Esophagus muscularis mucosa (tissue), 3 donors: ENCODE data around the gene CCT3.

Experiments used
- POLR2AphosphoS5 ChIP-seq, 2 donors: sonication (generic); formaldehyde crosslinking; IDR thresholded peaks; one replicate each; pipeline ENCODE4 v1.6.1; 2017; ENCODE audit warnings: antibody characterized with exemption in 2 of 2
- TF ChIP-seq, protein P1 (sequence below), 3 experiments: fragments of 200-600 bp in 2 of 3; fragments of 450-650 bp in 1 of 3; sonication (generic) in 2 of 3; IDR thresholded peaks; one replicate each; pipeline ENCODE4 v1.5.1; 2017 to 2019; ENCODE audit warnings: antibody characterized with exemption in 3 of 3, mild to moderate bottlenecking in 2 of 3, moderate library complexity in 1 of 3

DNA sequence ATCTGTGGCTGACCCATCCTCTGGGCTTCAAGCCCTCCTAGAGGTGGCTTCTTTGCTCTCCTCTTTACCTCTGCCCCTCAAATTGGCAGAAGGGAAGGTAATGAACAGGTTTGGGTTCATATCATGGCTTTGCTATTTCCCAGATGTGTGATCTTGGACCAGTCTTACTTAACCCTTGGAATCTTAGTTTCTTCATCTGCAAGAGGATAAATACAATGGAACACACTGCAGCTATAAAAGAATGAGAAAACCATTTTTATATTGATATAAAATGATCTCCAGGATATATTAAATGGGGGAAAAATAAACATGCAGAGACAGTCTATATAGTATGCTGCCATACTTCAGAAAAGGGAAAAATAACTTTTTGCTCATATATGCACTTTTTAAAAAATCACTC is 48.2 kb downstream of the CCT3 start:
- TF ChIP-seq, protein P1, sequence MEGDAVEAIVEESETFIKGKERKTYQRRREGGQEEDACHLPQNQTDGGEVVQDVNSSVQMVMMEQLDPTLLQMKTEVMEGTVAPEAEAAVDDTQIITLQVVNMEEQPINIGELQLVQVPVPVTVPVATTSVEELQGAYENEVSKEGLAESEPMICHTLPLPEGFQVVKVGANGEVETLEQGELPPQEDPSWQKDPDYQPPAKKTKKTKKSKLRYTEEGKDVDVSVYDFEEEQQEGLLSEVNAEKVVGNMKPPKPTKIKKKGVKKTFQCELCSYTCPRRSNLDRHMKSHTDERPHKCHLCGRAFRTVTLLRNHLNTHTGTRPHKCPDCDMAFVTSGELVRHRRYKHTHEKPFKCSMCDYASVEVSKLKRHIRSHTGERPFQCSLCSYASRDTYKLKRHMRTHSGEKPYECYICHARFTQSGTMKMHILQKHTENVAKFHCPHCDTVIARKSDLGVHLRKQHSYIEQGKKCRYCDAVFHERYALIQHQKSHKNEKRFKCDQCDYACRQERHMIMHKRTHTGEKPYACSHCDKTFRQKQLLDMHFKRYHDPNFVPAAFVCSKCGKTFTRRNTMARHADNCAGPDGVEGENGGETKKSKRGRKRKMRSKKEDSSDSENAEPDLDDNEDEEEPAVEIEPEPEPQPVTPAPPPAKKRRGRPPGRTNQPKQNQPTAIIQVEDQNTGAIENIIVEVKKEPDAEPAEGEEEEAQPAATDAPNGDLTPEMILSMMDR (IDR thresholded peaks at IDR 0.05): no peak
- no peak for TF ChIP-seq POLR2AphosphoS5 (IDR thresholded peaks at IDR 0.05)
